K562 (cell line): ENCODE data around the gene OR6V1. TPM values are rescaled to one million over a fixed set of nuclear protein-coding genes. Genes with fewer than 3 reads are reported as not detected.
A peak's percentile ranks its signal among the peaks of the same experiment; 100 is the strongest.

Experiments
- ATAC-seq: fragments of 200-7000 bp; cut with Tn5 transposase; 3 replicates; pipeline ENCODE4 v1.9.1; 2020; ENCODE audit warnings: moderate library complexity
- BruUV-seq: library from RNA; stranded (reverse); fragments of 400-500 nt; replicated peaks from 2 replicates; lab custom pipeline; 2021; lab: Mats Ljungman, UMichigan
- CTCF ChIA-PET: fragments of 300-600 bp; formaldehyde crosslinking; extraction: SDS; loops from one replicate; lab custom pipeline; 2021; ENCODE audit warnings: low intra/inter-chr PET ratio; lab: Yijun Ruan, JAX
- POLR2A ChIA-PET: fragments of 300-600, 350-650 bp; sonication (Branson Sonifier 250); formaldehyde crosslinking; extraction: SDS; loops from one replicate; lab custom pipeline; 2021; ENCODE audit warnings: antibody characterized with exemption, inconsistent platforms; lab: Yijun Ruan, JAX
- DNase-seq, 4 experiments: peaks; one replicate each; pipeline versions ENCODE4 v3.0.0 to v3.0.0-alpha.2; 2011 to 2018; ENCODE audit warnings: low spot score in 3 of 4, mixed read lengths in 3 of 4; ENCODE audit errors: extremely low read depth in 1 of 4
- FAIRE-seq: peaks from 2 replicates; lab custom pipeline; 2011; peaks lifted over from hg19 to GRCh38; lab: Jason Lieb, UNC
- H2AFZ ChIP-seq: 2 replicates; pipeline ENCODE4 v1.6.0; 2011; ENCODE audit warnings: low read depth, low read length, control low read depth, inconsistent platforms
- H3K27ac ChIP-seq: fragments of 200-600 bp; 3 replicates; pipeline ENCODE4 v1.8.0; 2011; ENCODE audit warnings: low read depth, mild to moderate bottlenecking, control low read depth, inconsistent platforms, low read length, moderate library complexity, mixed read lengths; ENCODE audit errors: extremely low read depth
- H3K27me3 ChIP-seq, 2 experiments: fragments of 300-600 bp in 1 of 2; 2 replicates in 1 of 2; 3 replicates in 1 of 2; pipeline versions ENCODE4 v1.6.0 to v1.8.0; 2011; ENCODE audit warnings: inconsistent platforms in 2 of 2, low read length in 2 of 2, mild to moderate bottlenecking in 1 of 2, mixed read lengths in 1 of 2, moderate library complexity in 1 of 2; ENCODE audit not compliant: control insufficient read depth in 2 of 2, insufficient read depth in 2 of 2
- H3K36me3 ChIP-seq: fragments of 300-600 bp; 3 replicates; pipeline ENCODE4 v1.8.0; 2011; ENCODE audit warnings: mild to moderate bottlenecking, low read length, inconsistent platforms; ENCODE audit not compliant: control insufficient read depth, insufficient read depth
- H3K4me1 ChIP-seq, 2 experiments: fragments of 200-600 bp in 1 of 2; replicated peaks in 1 of 2; 2 replicates in 1 of 2; 3 replicates in 1 of 2; pipeline versions ENCODE4 v1.5.1 to v1.8.0; 2011; ENCODE audit warnings: inconsistent platforms in 2 of 2, low read length in 2 of 2, mild to moderate bottlenecking in 1 of 2, mixed read lengths in 1 of 2, moderate library complexity in 1 of 2; ENCODE audit not compliant: control insufficient read depth in 2 of 2, insufficient read depth in 2 of 2
- H3K4me2 ChIP-seq: 2 replicates; pipeline ENCODE4 v1.6.1; 2011; ENCODE audit warnings: low read length, control low read depth, inconsistent platforms, mixed read lengths; ENCODE audit not compliant: insufficient read depth
- H3K4me3 ChIP-seq: fragments of 200-600 bp; sonication (generic), shearing (Covaris generic); 2 replicates; pipeline ENCODE4 v1.5.1; 2016; ENCODE audit warnings: control low read depth, inconsistent platforms
- H3K79me2 ChIP-seq: fragments of 200-600 bp; 3 replicates; pipeline ENCODE4 v1.8.0; 2011; ENCODE audit warnings: low read length, inconsistent platforms; ENCODE audit not compliant: control insufficient read depth, insufficient read depth
- H3K9ac ChIP-seq, 2 experiments: 2 replicates each; pipeline versions ENCODE4 v1.6.0 to v1.6.1; 2011; ENCODE audit warnings: low read depth in 2 of 2, low read length in 2 of 2, control low read depth in 1 of 2, inconsistent platforms in 1 of 2, mild to moderate bottlenecking in 1 of 2, mixed read lengths in 1 of 2; ENCODE audit not compliant: insufficient read depth in 1 of 2
- H3K9me1 ChIP-seq: one replicate; pipeline ENCODE4 v1.6.0; 2011; ENCODE audit warnings: inconsistent platforms, mild to moderate bottlenecking, low read length, moderate library complexity; ENCODE audit not compliant: control insufficient read depth, insufficient read depth
- H3K9me3 ChIP-seq: replicated peaks from 2 replicates; pipeline ENCODE4 v1.5.1; 2011; ENCODE audit warnings: low read depth, low read length, inconsistent platforms; ENCODE audit not compliant: control insufficient read depth, insufficient read depth
- H4K20me1 ChIP-seq: replicated peaks from 2 replicates; pipeline ENCODE4 v1.6.1; 2011; ENCODE audit warnings: low read length, inconsistent platforms, mixed read lengths; ENCODE audit not compliant: control insufficient read depth, insufficient read depth
- ARID4B ChIP-seq: sonication (generic); formaldehyde crosslinking; IDR thresholded peaks from 2 replicates; pipeline ENCODE4 v1.8.0; 2022; ENCODE audit warnings: mild to moderate bottlenecking, missing genetic modification reagents
- BCLAF1 ChIP-seq, 2 experiments: fragments of 450-650 bp in 1 of 2; IDR thresholded peaks; 2 replicates each; pipeline ENCODE4 v1.6.1; 2011 to 2017; ENCODE audit warnings: low read depth in 2 of 2, antibody characterized with exemption in 1 of 2, borderline replicate concordance in 1 of 2, low read length in 1 of 2, mild to moderate bottlenecking in 1 of 2, mixed read lengths in 1 of 2; ENCODE audit not compliant: control insufficient read depth in 1 of 2
- HDAC8 ChIP-seq: fragments of 450-650 bp; IDR thresholded peaks from 2 replicates; pipeline ENCODE4 v1.6.1; 2016; ENCODE audit warnings: mild to moderate bottlenecking, missing genetic modification characterization, moderate library complexity, missing compliant biosample characterization
- ID3 ChIP-seq, 2 experiments: fragments of 250-450 bp in 1 of 2; fragments of 450-650 bp in 1 of 2; sonication (Bioruptor Pico) in 1 of 2; IDR thresholded peaks; 2 replicates each; pipeline versions ENCODE4 v1.6.1 to v1.8.0; 2016 to 2021; ENCODE audit warnings: mild to moderate bottlenecking in 2 of 2, moderate library complexity in 2 of 2, missing compliant biosample characterization in 1 of 2, missing genetic modification characterization in 1 of 2
- MAFF ChIP-seq: IDR thresholded peaks from 2 replicates; pipeline ENCODE4 v1.6.1; 2012; ENCODE audit warnings: low read length, improper control_type of control experiment
- SIN3B ChIP-seq: fragments of 450-650 bp; IDR thresholded peaks from 2 replicates; pipeline ENCODE4 v1.6.1; 2017; ENCODE audit warnings: low read depth, mild to moderate bottlenecking, moderate library complexity
- STAT5B ChIP-seq: fragments of 250-450 bp; sonication (Bioruptor Pico); IDR thresholded peaks from 2 replicates; pipeline ENCODE4 v1.8.0; 2021; ENCODE audit warnings: mild to moderate bottlenecking, inconsistent platforms
- ZNF212 ChIP-seq: fragments of 450-650 bp; formaldehyde crosslinking; IDR thresholded peaks from 2 replicates; pipeline ENCODE4 v1.4.0; 2020; ENCODE audit warnings: mild to moderate bottlenecking
- ZNF644 ChIP-seq: fragments of 200-800 bp; sonication (Bioruptor generic); IDR thresholded peaks from 2 replicates; pipeline ENCODE4 v1.6.1; 2016; ENCODE audit warnings: low read depth, missing genetic modification characterization, missing compliant biosample characterization
- ZNF830 ChIP-seq: fragments of 250-450 bp; sonication (Bioruptor Pico); IDR thresholded peaks from 2 replicates; pipeline ENCODE4 v1.5.0; 2021; ENCODE audit warnings: mild to moderate bottlenecking
- WGBS: fragments of 100-300 bp; shearing (Covaris generic); methylation state at CpG from one replicate; pipeline ENCODE4 v1.1.6; 2016; ENCODE audit warnings: low coverage, mixed read lengths; ENCODE audit not compliant: insufficient coverage; ENCODE audit errors: missing lambda C conversion rate; 5-methylcytosine and 5-hydroxymethylcytosine counted together
- in situ Hi-C: fragments of 300-500 bp; cut with MboI; formaldehyde crosslinking; loops from 4 replicates; pipeline ENCODE4 v1.15.0; 2018; ENCODE audit warnings: inconsistent platforms, mixed read lengths
- intact Hi-C: fragments of 100-400 bp; cut with micrococcal nuclease; formaldehyde crosslinking; loops from 2 replicates; pipeline ENCODE4 v1.14.2; 2022
- polyA plus RNA-seq, 8 experiments: library from polyadenylated mRNA; depleted of rRNA in 4 of 8; stranded (reverse) in 5 of 8; unstranded in 3 of 8; fragments of >200 nt; fragmentation: Nextera tagmentation in 2 of 8; fragmentation: Illumina TruSeq in 1 of 8; extraction: Ambion mirVana in 2 of 8; extraction: Trizol in 1 of 8; gene quantifications; 2 replicates each; pipeline versions ENCODE4 v1.2.1 to v1.2.3, GENCODE V29; 2011 to 2014; ENCODE audit warnings: inconsistent platforms in 1 of 8, missing spikeins in 1 of 8
- total RNA-seq, 7 experiments: library from RNA; depleted of rRNA in 6 of 7; stranded (reverse); fragments of >200 nt in 6 of 7; fragmentation: Illumina TruSeq in 2 of 7; extraction: Trizol in 2 of 7; gene quantifications; 2 replicates each; pipeline versions ENCODE4 v1.2.1 to v1.2.3, GENCODE V29; 2011 to 2021; ENCODE audit warnings: low replicate concordance in 1 of 7

OR6V1 gene
- total and polyA plus RNA-seq, 9 of the 15 experiments (the other 6 are each of a cell fraction or from before 2014, with no cell fraction given), result not detected

GRCh38 chr7:143008007-143008901 lies 43.9 kb upstream of the OR6V1 start:
- POLR2A ChIA-PET, result interaction anchor here (0.6 to 1.7 kb wide), 9 partner anchors 8 to 331 kb away, joined by 3 to 7 read pairs (median 3); no protein-coding TSS in a partner anchor
- 11% methylated on average over 24 of the region's 24 CpGs for WGBS
- no peaks in the 10 kb centered on the region for H4K20me1 ChIP-seq
- peaks cover 14 to 26% of the 10 kb centered on the region in 2 experiments for H3K27me3 ChIP-seq
- no peak overlapping the region for H2AFZ ChIP-seq
- DNase-seq (peak; percentile 83 to 96 (median 92)), ATAC-seq (peak; percentile 97), FAIRE-seq (peak; percentile 80)
- in situ Hi-C loops, result loop anchor here (25.0 kb wide), 1 partner anchor 371 kb away; no protein-coding TSS in a partner anchor
- H3K9me3 ChIP-seq, result no peaks in the 10 kb centered on the region
- H3K9ac ChIP-seq, result no peak overlapping the region
- BruUV-seq, result no TSS peak
- H3K4me1 ChIP-seq, result no peaks in the 10 kb centered on the region
- H3K36me3 ChIP-seq, result no peaks in the 10 kb centered on the region
- no peaks in the 10 kb centered on the region for H3K9me1 ChIP-seq
- intact Hi-C loops, result loop anchor here (1.0 kb wide), 2 partner anchors 207 to 297 kb away; no protein-coding TSS in a partner anchor
- H3K79me2 ChIP-seq, result no peaks in the 10 kb centered on the region
- no peak overlapping the region for H3K4me3 ChIP-seq
- CTCF ChIA-PET, result interaction anchor here (0.6 to 11.1 kb wide), 15 partner anchors 51 to 1429 kb away, joined by 3 to 222 read pairs (median 3); no protein-coding TSS in a partner anchor
- no peak overlapping the region for H3K27ac ChIP-seq
- no peak overlapping the region for H3K4me2 ChIP-seq
- no peak for TF ChIP-seq ID3 (CRISPR knock-in tag; IDR thresholded peaks at IDR 0.05)
- TF ChIP-seq ID3 (tag; IDR thresholded peaks at IDR 0.05), result no peak
- TF ChIP-seq HDAC8 (tag), result no peak
- no peak for TF ChIP-seq SIN3B
- TF ChIP-seq BCLAF1 (IDR thresholded peaks at IDR 0.05; ENCODE audit: borderline replicate concordance in 1 of 2, control insufficient read depth in 1 of 2, low read depth in 2 of 2, low read length in 1 of 2), result no peak
- no peak for TF ChIP-seq ZNF644 (tag)
- TF ChIP-seq MAFF, result peak; percentile 93
- no peak for TF ChIP-seq ZNF830 (CRISPR knock-in tag)
- no peak for TF ChIP-seq ZNF212
- no peak for TF ChIP-seq STAT5B (CRISPR knock-in tag)
- 0 out of 2 replicates have a peak, but pooled peaks have one; percentile 32 for TF ChIP-seq ARID4B (CRISPR knock-in tag)
